ENCODE measurements around the gene FAM9C.
A peak's percentile ranks its signal among the peaks of the same experiment; 100 is the strongest.

The FAM9C gene

DNA sequence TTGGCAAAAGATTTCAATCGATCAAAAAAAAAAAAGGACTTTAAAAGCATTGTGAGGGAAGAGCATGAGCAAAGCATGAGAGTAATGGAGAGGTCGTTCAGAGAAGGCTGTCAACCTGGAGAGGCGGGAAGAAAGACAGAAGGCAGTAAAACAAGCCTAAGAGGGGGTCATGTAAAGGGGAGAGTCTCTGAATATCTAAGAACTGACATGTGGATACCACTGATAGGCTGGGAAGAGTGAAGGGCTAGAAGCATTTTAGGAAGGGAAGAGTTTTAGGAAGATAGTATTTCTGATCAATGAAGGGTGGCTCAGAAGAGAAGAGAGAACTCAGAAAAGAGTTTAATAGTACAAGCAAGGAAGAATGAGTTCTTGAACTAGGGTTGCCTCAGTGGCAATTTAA, 7.5 kb downstream of the FAM9C start:
- Histone ChIP-seq H3K4me3 (ENCODE audit: insufficient read depth in 1 of 2, low read depth in 1 of 2, low read length in 2 of 2) (no peak overlapping the region), H3K79me1 (replicated peaks; ENCODE audit: low read length, poor library complexity, severe bottlenecking) (no peaks in the 10 kb centered on the region), H3K36me3 (ENCODE audit: control insufficient read depth in 1 of 2, insufficient read depth in 2 of 2, low read depth in 1 of 2, low read length in 2 of 2) (no peaks in the 10 kb centered on the region), H2BK120ac (ENCODE audit: low read depth, low read length) (no peak overlapping the region), H3K4me2 (ENCODE audit: low read length, poor library complexity, severe bottlenecking) (no peak overlapping the region), H3K4ac (ENCODE audit: low read depth in 1 of 2, low read length in 2 of 2) (no peak overlapping the region), H3K27me3 (ENCODE audit: control insufficient read depth in 1 of 2, insufficient read depth in 1 of 2, low read length in 2 of 2) (peaks cover 0 to 6% of the 10 kb centered on the region in 2 experiments), H3K18ac (ENCODE audit: low read depth in 1 of 2, low read length in 2 of 2) (no peak overlapping the region), H2AFZ (ENCODE audit: low read depth, low read length) (no peak overlapping the region), H3K9me3 (ENCODE audit: control insufficient read depth, low read length) (no peaks in the 10 kb centered on the region), H3K4me1 (ENCODE audit: control insufficient read depth, insufficient read depth, low read depth, low read length) (no peaks in the 10 kb centered on the region), H2AK5ac (ENCODE audit: low read length, severe bottlenecking) (no peak overlapping the region), H2BK15ac (ENCODE audit: low read depth, poor library complexity, severe bottlenecking) (no peak overlapping the region), H3K14ac (ENCODE audit: low read length in 2 of 2) (no peak overlapping the region), H2BK5ac (ENCODE audit: low read depth, low read length, poor library complexity, severe bottlenecking) (no peak overlapping the region), H2BK12ac (ENCODE audit: low read length in 2 of 2) (no peak overlapping the region), H3K23ac (ENCODE audit: low read length in 2 of 2) (no peak overlapping the region), H4K91ac (ENCODE audit: low read length) (no peak overlapping the region), H3K9ac (ENCODE audit: low read length) (no peak overlapping the region), H3K27ac (ENCODE audit: low read length, poor library complexity, severe bottlenecking) (no peak overlapping the region), H4K8ac (ENCODE audit: low read length) (no peak overlapping the region)
- DNase-seq, result no peak
- WGBS, result 78% methylated on average over 3 of the region's 3 CpGs

GRCh38 chrX:13033193-13033592, 11.2 kb downstream of the FAM9C start:
- Histone ChIP-seq H4K91ac (ENCODE audit: low read length) (no peak overlapping the region), H3K23ac (ENCODE audit: low read length in 2 of 2) (no peak overlapping the region), H2AK5ac (ENCODE audit: low read length, severe bottlenecking) (no peak overlapping the region), H2AFZ (ENCODE audit: low read depth, low read length) (no peak overlapping the region), H3K4me1 (ENCODE audit: control insufficient read depth, insufficient read depth, low read depth, low read length) (peaks cover 4% of the 10 kb centered on the region), H2BK120ac (ENCODE audit: low read depth, low read length) (no peak overlapping the region), H3K79me1 (replicated peaks; ENCODE audit: low read length, poor library complexity, severe bottlenecking) (no peaks in the 10 kb centered on the region), H3K27ac (ENCODE audit: low read length, poor library complexity, severe bottlenecking) (no peak overlapping the region), H3K27me3 (ENCODE audit: control insufficient read depth in 1 of 2, insufficient read depth in 1 of 2, low read length in 2 of 2) (peaks cover 0 to 8% of the 10 kb centered on the region in 2 experiments), H3K9ac (ENCODE audit: low read length) (no peak overlapping the region), H3K4me3 (ENCODE audit: insufficient read depth in 1 of 2, low read depth in 1 of 2, low read length in 2 of 2) (no peak overlapping the region), H2BK5ac (ENCODE audit: low read depth, low read length, poor library complexity, severe bottlenecking) (no peak overlapping the region), H3K14ac (ENCODE audit: low read length in 2 of 2) (no peak overlapping the region), H4K8ac (ENCODE audit: low read length) (no peak overlapping the region), H3K18ac (ENCODE audit: low read depth in 1 of 2, low read length in 2 of 2) (no peak overlapping the region), H3K9me3 (ENCODE audit: control insufficient read depth, low read length) (no peaks in the 10 kb centered on the region), H2BK12ac (ENCODE audit: low read length in 2 of 2) (no peak overlapping the region), H3K4me2 (ENCODE audit: low read length, poor library complexity, severe bottlenecking) (no peak overlapping the region), H3K4ac (ENCODE audit: low read depth in 1 of 2, low read length in 2 of 2) (no peak overlapping the region), H2BK15ac (ENCODE audit: low read depth, poor library complexity, severe bottlenecking) (no peak overlapping the region), H3K36me3 (ENCODE audit: control insufficient read depth in 1 of 2, insufficient read depth in 2 of 2, low read depth in 1 of 2, low read length in 2 of 2) (no peaks in the 10 kb centered on the region)
- WGBS, result 100% methylated on average over 2 of the region's 2 CpGs
- no peak for DNase-seq

GRCh38 chrX:13029887-13030771, 14.3 kb downstream of the FAM9C start:
- peak overlapping the region in 1 of 2 experiments; percentile 66 for H2BK12ac ChIP-seq (ENCODE audit: low read length in 2 of 2)
- H3K36me3 ChIP-seq (ENCODE audit: control insufficient read depth in 1 of 2, insufficient read depth in 2 of 2, low read depth in 1 of 2, low read length in 2 of 2), result no peaks in the 10 kb centered on the region
- peak overlapping the region; percentile 5 for H2BK5ac ChIP-seq (ENCODE audit: low read depth, low read length, poor library complexity, severe bottlenecking)
- peak overlapping the region; percentile 33 for H2AK5ac ChIP-seq (ENCODE audit: low read length, severe bottlenecking)
- H3K79me1 ChIP-seq (replicated peaks; ENCODE audit: low read length, poor library complexity, severe bottlenecking), result no peaks in the 10 kb centered on the region
- H3K4me1 ChIP-seq (ENCODE audit: control insufficient read depth, insufficient read depth, low read depth, low read length), result peaks cover 4% of the 10 kb centered on the region
- peak; percentile 54 for DNase-seq
- no peak overlapping the region for H3K4me3 ChIP-seq (ENCODE audit: insufficient read depth in 1 of 2, low read depth in 1 of 2, low read length in 2 of 2)
- no peak overlapping the region for H2BK15ac ChIP-seq (ENCODE audit: low read depth, poor library complexity, severe bottlenecking)
- no peaks in the 10 kb centered on the region for H3K9me3 ChIP-seq (ENCODE audit: control insufficient read depth, low read length)
- H3K4ac ChIP-seq (ENCODE audit: low read depth in 1 of 2, low read length in 2 of 2), result peak overlapping the region in 1 of 2 experiments; percentile 51
- peak overlapping the region; percentile 77 for H3K27ac ChIP-seq (ENCODE audit: low read length, poor library complexity, severe bottlenecking)
- no peak overlapping the region for H3K9ac ChIP-seq (ENCODE audit: low read length)
- H4K91ac ChIP-seq (ENCODE audit: low read length), result peak overlapping the region; percentile 27
- peak overlapping the region; percentile 49 for H2BK120ac ChIP-seq (ENCODE audit: low read depth, low read length)
- H3K18ac ChIP-seq (ENCODE audit: low read depth in 1 of 2, low read length in 2 of 2), result peak overlapping the region in 1 of 2 experiments; percentile 70
- H3K14ac ChIP-seq (ENCODE audit: low read length in 2 of 2), result no peak overlapping the region
- H4K8ac ChIP-seq (ENCODE audit: low read length), result peak overlapping the region; percentile 41
- no peak overlapping the region for H2AFZ ChIP-seq (ENCODE audit: low read depth, low read length)
- peaks cover 0 to 12% of the 10 kb centered on the region in 2 experiments for H3K27me3 ChIP-seq (ENCODE audit: control insufficient read depth in 1 of 2, insufficient read depth in 1 of 2, low read length in 2 of 2)
- H3K23ac ChIP-seq (ENCODE audit: low read length in 2 of 2), result no peak overlapping the region
- H3K4me2 ChIP-seq (ENCODE audit: low read length, poor library complexity, severe bottlenecking), result no peak overlapping the region
- 43% methylated on average over 6 of the region's 8 CpGs for WGBS

GRCh38 chrX:13029637-13029886, 14.9 kb downstream of the FAM9C start:
- H3K36me3 ChIP-seq (ENCODE audit: control insufficient read depth in 1 of 2, insufficient read depth in 2 of 2, low read depth in 1 of 2, low read length in 2 of 2), result no peaks in the 10 kb centered on the region
- peak overlapping the region; percentile 54 for H3K9ac ChIP-seq (ENCODE audit: low read length)
- peak overlapping the region; percentile 52 to 54 for H3K18ac ChIP-seq (ENCODE audit: low read depth in 1 of 2, low read length in 2 of 2)
- H3K4me3 ChIP-seq (ENCODE audit: insufficient read depth in 1 of 2, low read depth in 1 of 2, low read length in 2 of 2), result no peak overlapping the region
- no peak overlapping the region for H2AFZ ChIP-seq (ENCODE audit: low read depth, low read length)
- H2BK15ac ChIP-seq (ENCODE audit: low read depth, poor library complexity, severe bottlenecking), result peak overlapping the region; percentile 69
- peaks cover 0 to 12% of the 10 kb centered on the region in 2 experiments for H3K27me3 ChIP-seq (ENCODE audit: control insufficient read depth in 1 of 2, insufficient read depth in 1 of 2, low read length in 2 of 2)
- no peak overlapping the region for H3K14ac ChIP-seq (ENCODE audit: low read length in 2 of 2)
- H3K4me2 ChIP-seq (ENCODE audit: low read length, poor library complexity, severe bottlenecking), result no peak overlapping the region
- H3K27ac ChIP-seq (ENCODE audit: low read length, poor library complexity, severe bottlenecking), result peak overlapping the region; percentile 95
- H3K4ac ChIP-seq (ENCODE audit: low read depth in 1 of 2, low read length in 2 of 2), result peak overlapping the region in 1 of 2 experiments; percentile 69
- H3K9me3 ChIP-seq (ENCODE audit: control insufficient read depth, low read length), result no peaks in the 10 kb centered on the region
- H2BK12ac ChIP-seq (ENCODE audit: low read length in 2 of 2), result peak overlapping the region in 1 of 2 experiments; percentile 66
- no peak overlapping the region for H3K23ac ChIP-seq (ENCODE audit: low read length in 2 of 2)
- H2BK120ac ChIP-seq (ENCODE audit: low read depth, low read length), result no peak overlapping the region
- H2AK5ac ChIP-seq (ENCODE audit: low read length, severe bottlenecking), result no peak overlapping the region
- H2BK5ac ChIP-seq (ENCODE audit: low read depth, low read length, poor library complexity, severe bottlenecking), result peak overlapping the region; percentile 79
- no peaks in the 10 kb centered on the region for H3K79me1 ChIP-seq (replicated peaks; ENCODE audit: low read length, poor library complexity, severe bottlenecking)
- peaks cover 4% of the 10 kb centered on the region for H3K4me1 ChIP-seq (ENCODE audit: control insufficient read depth, insufficient read depth, low read depth, low read length)
- H4K91ac ChIP-seq (ENCODE audit: low read length), result no peak overlapping the region
- peak overlapping the region; percentile 28 for H4K8ac ChIP-seq (ENCODE audit: low read length)
- no peak for DNase-seq
